RWPE2 (cell line): ENCODE results near the gene GAB4.
"Not testable (repeated sequence)": the region's sequence is repeated elsewhere in the genome, so short reads cannot be mapped to it uniquely, and the experiment has no call there.

Experiments
- ATAC-seq: fragments of 200-7000 bp; cut with Tn5 transposase; 3 replicates; pipeline ENCODE4 v1.9.1; 2021; ENCODE audit warnings: low read depth
- DNase-seq: peaks from one replicate; pipeline ENCODE4 v3.0.0-alpha.2; 2020; ENCODE audit warnings: low spot score
- H3K27ac ChIP-seq: fragments of 450-650 bp; 2 replicates; pipeline ENCODE4 v1.5.1; 2017; ENCODE audit warnings: mild to moderate bottlenecking; ENCODE audit not compliant: poor library complexity, severe bottlenecking
- H3K27me3 ChIP-seq: fragments of 250-450 bp; sonication (Bioruptor Pico); 2 replicates; pipeline ENCODE4 v1.5.1; 2021; ENCODE audit warnings: mild to moderate bottlenecking, moderate library complexity; ENCODE audit not compliant: insufficient read depth, poor library complexity, severe bottlenecking
- H3K36me3 ChIP-seq: fragments of 250-450 bp; sonication (Bioruptor Pico); 2 replicates; pipeline ENCODE4 v1.5.1; 2020; ENCODE audit warnings: low read depth, mild to moderate bottlenecking, moderate library complexity
- H3K4me1 ChIP-seq: fragments of 250-450 bp; sonication (Bioruptor Pico); 2 replicates; pipeline ENCODE4 v1.5.1; 2021; ENCODE audit warnings: mild to moderate bottlenecking, moderate library complexity; ENCODE audit not compliant: insufficient read depth, poor library complexity, severe bottlenecking
- H3K4me3 ChIP-seq: fragments of 250-450 bp; sonication (Bioruptor Pico); 2 replicates; pipeline ENCODE4 v1.5.1; 2021; ENCODE audit warnings: mild to moderate bottlenecking, moderate library complexity; ENCODE audit not compliant: severe bottlenecking
- H3K9me3 ChIP-seq: fragments of 250-450 bp; sonication (Bioruptor Pico); 2 replicates; pipeline ENCODE4 v1.5.1; 2021; ENCODE audit warnings: mild to moderate bottlenecking, moderate library complexity; ENCODE audit not compliant: severe bottlenecking
- TF ChIP-seq, protein P1 (sequence below): fragments of 450-650 bp; IDR thresholded peaks from one replicate; pipeline ENCODE4 v1.5.1; 2017; ENCODE audit warnings: mild to moderate bottlenecking, moderate library complexity; ENCODE audit not compliant: poor library complexity, severe bottlenecking

Gene GAB4

DNA sequence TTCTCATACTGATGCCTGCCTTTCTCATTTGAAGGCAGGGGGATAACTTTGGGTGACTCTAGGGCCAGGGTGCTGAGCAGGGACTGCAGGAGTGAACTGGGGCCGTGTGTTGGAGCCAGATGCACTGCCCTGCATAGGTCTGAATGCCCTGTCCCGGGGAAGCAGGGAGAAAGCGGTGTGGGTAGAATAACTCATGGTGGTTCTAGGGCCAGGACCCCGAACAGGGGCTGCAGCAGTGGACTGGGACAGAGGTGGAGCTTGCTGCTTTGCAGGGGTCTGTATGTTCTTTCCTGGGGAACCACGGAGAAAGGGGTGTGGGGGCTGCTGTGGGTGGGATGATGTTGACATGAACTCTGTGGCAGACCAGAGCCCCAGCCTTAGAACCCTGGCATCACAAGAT, 52.9 kb downstream of the GAB4 start:
- H3K9me3 ChIP-seq, result no peaks in the 10 kb centered on the region
- no peak for ATAC-seq
- no peak overlapping the region for H3K4me3 ChIP-seq
- TF ChIP-seq, protein P1, sequence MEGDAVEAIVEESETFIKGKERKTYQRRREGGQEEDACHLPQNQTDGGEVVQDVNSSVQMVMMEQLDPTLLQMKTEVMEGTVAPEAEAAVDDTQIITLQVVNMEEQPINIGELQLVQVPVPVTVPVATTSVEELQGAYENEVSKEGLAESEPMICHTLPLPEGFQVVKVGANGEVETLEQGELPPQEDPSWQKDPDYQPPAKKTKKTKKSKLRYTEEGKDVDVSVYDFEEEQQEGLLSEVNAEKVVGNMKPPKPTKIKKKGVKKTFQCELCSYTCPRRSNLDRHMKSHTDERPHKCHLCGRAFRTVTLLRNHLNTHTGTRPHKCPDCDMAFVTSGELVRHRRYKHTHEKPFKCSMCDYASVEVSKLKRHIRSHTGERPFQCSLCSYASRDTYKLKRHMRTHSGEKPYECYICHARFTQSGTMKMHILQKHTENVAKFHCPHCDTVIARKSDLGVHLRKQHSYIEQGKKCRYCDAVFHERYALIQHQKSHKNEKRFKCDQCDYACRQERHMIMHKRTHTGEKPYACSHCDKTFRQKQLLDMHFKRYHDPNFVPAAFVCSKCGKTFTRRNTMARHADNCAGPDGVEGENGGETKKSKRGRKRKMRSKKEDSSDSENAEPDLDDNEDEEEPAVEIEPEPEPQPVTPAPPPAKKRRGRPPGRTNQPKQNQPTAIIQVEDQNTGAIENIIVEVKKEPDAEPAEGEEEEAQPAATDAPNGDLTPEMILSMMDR, result no peak
- H3K36me3 ChIP-seq, result no peaks in the 10 kb centered on the region
- H3K4me1 ChIP-seq, result no peaks in the 10 kb centered on the region
- no peaks in the 10 kb centered on the region for H3K27me3 ChIP-seq
- no peak overlapping the region for H3K27ac ChIP-seq
- DNase-seq, result no peak

DNA sequence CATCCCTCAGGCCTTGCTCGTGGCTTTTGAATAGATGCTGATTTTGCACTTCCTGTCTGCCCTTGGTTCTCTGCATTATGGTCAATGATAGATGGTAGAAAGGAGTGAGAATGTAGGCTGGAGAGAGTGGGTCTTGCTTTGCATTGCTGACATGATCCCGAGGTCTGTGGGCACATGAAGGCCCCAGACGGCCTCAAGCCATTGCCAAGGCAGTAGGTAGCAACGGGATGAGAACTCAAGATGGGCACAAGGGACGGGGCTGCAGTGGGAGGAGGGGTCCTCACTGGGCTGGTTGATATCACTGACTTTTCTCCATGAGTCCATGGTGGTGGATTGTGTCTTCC, 54.0 kb downstream of the GAB4 start:
- no peak overlapping the region for H3K4me3 ChIP-seq
- ATAC-seq (no peak), DNase-seq (no peak)
- H3K27me3 ChIP-seq, result no peaks in the 10 kb centered on the region
- H3K9me3 ChIP-seq, result no peaks in the 10 kb centered on the region
- no peak overlapping the region for H3K27ac ChIP-seq
- no peaks in the 10 kb centered on the region for H3K4me1 ChIP-seq
- TF ChIP-seq, protein P1, result no peak
- no peaks in the 10 kb centered on the region for H3K36me3 ChIP-seq

DNA sequence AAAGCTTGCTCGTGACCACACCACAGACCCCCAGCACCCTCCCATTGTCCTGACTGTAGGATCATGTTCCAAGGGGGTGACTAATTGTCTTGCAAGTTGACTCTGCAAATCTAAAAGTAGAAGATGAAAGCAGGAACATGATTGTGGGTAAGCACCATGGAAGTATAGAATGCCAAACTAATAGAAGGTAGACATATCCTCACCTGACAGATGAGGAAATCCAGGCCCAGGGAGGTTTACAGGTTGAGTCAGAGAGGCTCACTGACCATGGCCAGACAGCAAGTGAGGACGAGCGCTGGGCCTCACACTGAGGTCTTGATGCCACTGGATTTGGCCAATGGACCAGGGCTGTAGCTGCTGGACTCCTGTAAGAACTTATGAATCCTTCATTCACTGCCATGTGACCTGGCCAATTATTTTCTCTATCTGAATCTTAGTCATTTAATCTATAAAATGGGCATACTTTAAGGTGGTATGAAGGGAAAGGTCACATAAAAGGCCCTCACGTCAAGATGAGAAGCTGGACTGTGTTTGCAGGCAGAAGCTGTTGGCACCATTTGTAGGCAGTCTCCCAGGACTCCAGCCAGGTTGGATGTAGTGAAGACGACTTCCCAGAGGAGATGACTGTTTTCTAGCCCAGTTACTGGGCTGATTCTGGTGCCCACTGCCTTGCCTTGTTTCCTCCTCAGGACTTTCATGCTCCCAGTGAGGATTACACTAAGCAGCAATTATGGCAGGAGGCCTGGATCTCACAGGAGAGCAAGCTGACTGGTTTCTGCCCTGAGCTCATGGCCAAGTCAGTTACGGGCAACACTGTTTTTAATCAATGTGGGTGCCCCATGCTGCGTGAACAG, 54.6 kb downstream of the GAB4 start:
- Histone ChIP-seq H3K9me3 (no peaks in the 10 kb centered on the region), H3K27ac (no peak overlapping the region), H3K4me3 (no peak overlapping the region), H3K27me3 (no peaks in the 10 kb centered on the region), H3K4me1 (no peaks in the 10 kb centered on the region), H3K36me3 (no peaks in the 10 kb centered on the region)
- TF ChIP-seq, protein P1, result no peak
- DNase-seq (no peak), ATAC-seq (no peak)

DNA sequence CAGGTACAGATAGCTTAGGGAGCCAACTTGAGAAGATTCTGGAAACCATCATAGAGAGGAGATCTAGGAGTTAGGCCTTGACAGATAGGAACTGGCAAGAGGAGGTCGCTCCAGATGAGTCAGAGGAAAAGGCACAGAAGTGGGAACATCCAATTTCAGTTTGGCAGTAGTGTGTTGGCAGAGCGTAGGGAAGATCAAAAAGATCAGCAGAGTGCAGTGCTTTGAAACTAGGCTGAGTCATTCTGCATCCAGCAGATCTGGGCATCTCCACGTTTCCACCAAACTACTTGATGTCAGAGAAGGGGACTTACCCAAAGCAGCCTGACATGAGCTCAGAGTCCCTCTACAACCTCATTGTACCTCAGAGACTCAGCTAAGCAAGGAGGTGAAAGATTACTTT, 58.5 kb downstream of the GAB4 start:
- no peak overlapping the region for H3K4me3 ChIP-seq
- H3K27ac ChIP-seq, result no peak overlapping the region
- H3K36me3 ChIP-seq, result no peaks in the 10 kb centered on the region
- no peaks in the 10 kb centered on the region for H3K27me3 ChIP-seq
- no peaks in the 10 kb centered on the region for H3K9me3 ChIP-seq
- H3K4me1 ChIP-seq, result no peaks in the 10 kb centered on the region
- TF ChIP-seq, protein P1, result no peak
- DNase-seq (no peak), ATAC-seq (no peak)

DNA sequence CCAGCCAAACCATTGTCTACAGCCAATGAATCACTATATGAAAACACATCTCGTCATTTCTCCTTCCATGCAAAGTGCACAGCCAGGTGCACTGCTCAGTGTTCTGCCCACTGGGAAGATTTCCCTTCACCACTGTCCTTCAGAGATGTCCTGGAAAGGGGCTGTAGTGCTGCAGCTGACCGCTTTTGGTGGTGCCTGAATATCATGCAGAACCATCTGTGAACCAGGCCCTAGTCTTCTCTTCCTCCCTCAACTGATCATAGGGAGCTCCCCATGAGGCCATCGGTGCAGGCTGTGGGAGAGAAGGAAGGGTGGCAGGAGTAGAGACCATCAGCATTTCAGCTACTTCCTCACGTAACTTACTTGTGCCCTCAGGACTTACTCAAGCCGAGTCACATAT, 70.2 kb downstream of the GAB4 start:
- ATAC-seq, result no peak
- H3K36me3 ChIP-seq, result no peaks in the 10 kb centered on the region
- no peak for DNase-seq
- H3K27ac ChIP-seq, result no peak overlapping the region
- H3K27me3 ChIP-seq, result no peaks in the 10 kb centered on the region
- no peaks in the 10 kb centered on the region for H3K4me1 ChIP-seq
- H3K9me3 ChIP-seq, result no peaks in the 10 kb centered on the region
- H3K4me3 ChIP-seq, result no peak overlapping the region
- TF ChIP-seq, protein P1, result no peak

DNA sequence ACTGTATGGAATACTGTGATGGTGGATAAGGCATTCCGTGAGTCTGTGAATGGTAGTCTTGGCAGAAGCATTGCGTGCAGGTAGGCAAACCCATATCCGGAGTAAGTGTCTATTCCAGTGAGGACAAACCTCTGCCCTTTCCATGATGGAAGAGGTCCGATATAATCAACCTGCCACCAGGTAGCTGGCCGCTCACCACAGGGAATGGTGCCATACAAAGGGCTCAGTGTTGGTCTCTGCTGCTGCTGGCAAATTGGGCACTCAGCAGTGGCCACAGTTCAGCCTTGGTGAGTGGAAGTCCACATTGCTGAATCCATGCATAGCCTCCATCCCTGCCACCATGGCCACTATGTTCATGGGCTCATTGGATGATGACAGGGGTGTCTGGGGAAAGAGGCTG, 70.8 kb downstream of the GAB4 start:
- not testable (repeated sequence) for ATAC-seq, H3K9me3 ChIP-seq, H3K27me3 ChIP-seq, H3K4me1 ChIP-seq, H3K27ac ChIP-seq, H3K36me3 ChIP-seq, DNase-seq, H3K4me3 ChIP-seq
